GM21367 (cell line): ENCODE data around the gene MROH8.
"Not testable (repeated sequence)": the region's sequence is repeated elsewhere in the genome, so short reads cannot be mapped to it uniquely, and the experiment has no call there.

Experiments
- ATAC-seq: cut with Tn5 transposase; IDR thresholded peaks from one replicate; pipeline ENCODE4 v1.9.1; 2021; ENCODE audit not compliant: unreplicated experiment

Gene MROH8

GRCh38 chr20:37155987-37156386 lies 23.4 kb downstream of the MROH8 start:
- ATAC-seq: no peak

DNA sequence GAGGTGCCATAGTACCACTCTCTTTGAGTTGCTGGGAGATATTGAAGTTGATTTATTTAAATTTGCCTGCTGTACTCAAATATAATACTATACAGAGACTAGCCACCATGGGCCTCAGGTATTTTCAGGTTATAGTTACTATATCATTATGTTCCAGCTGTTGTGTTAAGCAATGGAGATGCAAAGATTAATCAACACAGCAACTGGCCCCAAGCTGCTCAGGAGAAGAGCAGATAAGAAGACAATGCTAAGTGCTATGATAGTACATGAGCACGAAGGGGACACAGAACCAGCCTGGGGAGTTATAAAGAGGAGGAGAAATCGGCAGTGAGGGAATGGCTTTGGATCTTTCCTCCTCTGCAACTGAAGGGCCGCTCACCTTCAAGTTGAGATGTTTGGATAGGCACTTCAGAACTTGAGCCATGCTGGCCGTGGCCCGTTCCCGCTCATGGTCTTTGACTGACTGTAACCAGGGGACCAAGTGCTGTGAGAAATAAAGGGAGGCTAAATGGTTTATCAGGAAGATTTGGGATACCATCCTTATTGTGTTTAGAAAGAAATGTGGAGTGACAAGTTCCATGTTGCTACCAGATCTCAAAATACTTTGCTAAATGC lies 24.6 kb downstream of the MROH8 start:
- ATAC-seq: no peak

- ATAC-seq: no peak
Measured at GRCh38 chr20:37152284-37152683, 27.1 kb downstream of the MROH8 start.

GRCh38 chr20:37151529-37151928 lies 27.8 kb downstream of the MROH8 start:
- no peak for ATAC-seq

DNA sequence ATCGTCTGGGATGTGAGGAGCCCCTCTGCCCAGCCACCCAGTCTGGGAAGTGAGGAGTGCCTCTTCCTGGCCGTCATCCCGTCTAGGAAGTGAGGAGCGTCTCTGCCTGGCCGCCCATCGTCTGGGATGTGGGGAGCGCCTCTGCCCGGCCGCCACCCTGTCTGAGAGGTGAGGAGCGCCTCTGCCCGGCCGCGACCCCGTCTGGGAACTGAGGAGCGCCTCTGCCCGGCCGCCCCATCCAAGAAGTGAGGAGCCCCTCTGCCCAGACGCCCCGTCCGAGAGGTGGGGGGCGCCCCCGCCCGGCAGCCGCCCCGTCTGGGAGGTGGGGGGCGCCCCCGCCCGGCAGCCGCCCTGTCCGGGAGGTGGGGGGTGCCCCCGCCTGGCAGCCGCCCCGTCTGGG lies 28.5 kb downstream of the MROH8 start:
- ATAC-seq: not testable (repeated sequence)

- ATAC-seq: no peak
Measured at GRCh38 chr20:37147250-37147649, 32.1 kb downstream of the MROH8 start.

GRCh38 chr20:37144856-37145404 lies 34.4 kb downstream of the MROH8 start:
- ATAC-seq: no peak

GRCh38 chr20:37142708-37143107 lies 36.6 kb downstream of the MROH8 start:
- no peak for ATAC-seq

- ATAC-seq: no peak
Measured at GRCh38 chr20:37137547-37137946, 41.8 kb downstream of the MROH8 start.

GRCh38 chr20:37133952-37134351 lies 45.4 kb downstream of the MROH8 start:
- no peak for ATAC-seq

- no peak for ATAC-seq
Measured at GRCh38 chr20:37131486-37131885, 47.9 kb downstream of the MROH8 start.

DNA sequence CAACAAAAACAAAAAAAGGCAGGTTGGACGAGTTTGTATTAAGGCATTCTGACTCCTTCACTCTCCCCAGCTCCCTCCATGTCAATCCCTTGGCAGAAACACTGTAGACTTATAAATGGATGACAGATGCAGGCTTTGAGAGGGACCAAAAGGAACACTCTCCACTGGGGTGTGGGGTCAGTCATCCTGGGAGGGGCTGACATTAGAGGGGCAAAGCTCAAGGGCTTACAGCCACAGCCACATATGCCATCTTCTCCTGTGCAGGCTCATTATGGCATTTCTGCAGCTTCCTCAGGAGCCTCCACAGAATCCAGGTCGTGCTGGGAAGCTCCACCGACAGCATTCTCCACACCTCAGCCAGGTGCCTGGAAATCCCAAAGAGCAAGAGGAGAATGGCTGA lies 50.5 kb downstream of the MROH8 start:
- ATAC-seq: no peak

- not testable (repeated sequence) for ATAC-seq
Measured at GRCh38 chr20:37126290-37126689, 53.1 kb downstream of the MROH8 start.

DNA sequence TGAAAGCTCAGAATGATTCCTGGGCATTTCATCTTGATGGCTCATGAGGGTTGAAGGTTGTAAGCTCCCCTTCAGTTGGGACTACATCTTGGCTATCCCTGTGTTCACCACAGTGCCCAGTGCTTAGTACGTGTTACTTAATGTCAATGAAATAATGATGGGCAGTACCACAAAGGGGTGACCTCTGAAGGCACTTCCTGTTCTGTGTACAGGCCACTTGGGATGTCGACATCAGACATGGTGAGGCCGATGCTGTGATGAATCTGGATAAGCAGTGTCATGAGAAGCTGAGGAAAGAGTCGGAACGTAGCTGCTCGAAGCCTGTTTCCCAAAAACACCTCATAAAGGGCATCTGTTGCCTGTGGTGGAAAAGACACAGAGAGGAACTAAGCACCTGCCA lies 55.9 kb downstream of the MROH8 start:
- no peak for ATAC-seq

GRCh38 chr20:37120497-37120896 lies 58.9 kb downstream of the MROH8 start:
- ATAC-seq: no peak

- no peak for ATAC-seq
Measured at GRCh38 chr20:37119356-37120036, 59.9 kb downstream of the MROH8 start.

DNA sequence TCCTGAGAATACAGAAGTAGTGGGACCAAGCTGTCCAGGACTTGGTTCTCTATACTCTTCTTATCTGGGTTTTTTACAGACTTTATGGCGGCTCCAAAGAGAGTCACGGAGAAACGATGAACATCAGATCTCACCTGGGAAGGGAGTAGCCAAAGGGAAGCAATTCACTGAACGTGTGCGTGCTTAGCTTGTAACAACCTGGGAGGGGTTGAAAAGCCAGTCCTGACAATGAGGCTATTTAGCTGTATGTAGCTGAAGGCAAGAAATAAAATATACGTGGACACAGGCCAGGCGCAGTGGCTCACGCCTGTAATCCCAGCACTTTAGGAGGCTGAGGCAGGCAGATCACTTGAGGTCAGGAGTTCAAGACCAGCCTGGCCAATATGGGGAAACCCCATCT lies 65.3 kb downstream of the MROH8 start:
- ATAC-seq: no peak

DNA sequence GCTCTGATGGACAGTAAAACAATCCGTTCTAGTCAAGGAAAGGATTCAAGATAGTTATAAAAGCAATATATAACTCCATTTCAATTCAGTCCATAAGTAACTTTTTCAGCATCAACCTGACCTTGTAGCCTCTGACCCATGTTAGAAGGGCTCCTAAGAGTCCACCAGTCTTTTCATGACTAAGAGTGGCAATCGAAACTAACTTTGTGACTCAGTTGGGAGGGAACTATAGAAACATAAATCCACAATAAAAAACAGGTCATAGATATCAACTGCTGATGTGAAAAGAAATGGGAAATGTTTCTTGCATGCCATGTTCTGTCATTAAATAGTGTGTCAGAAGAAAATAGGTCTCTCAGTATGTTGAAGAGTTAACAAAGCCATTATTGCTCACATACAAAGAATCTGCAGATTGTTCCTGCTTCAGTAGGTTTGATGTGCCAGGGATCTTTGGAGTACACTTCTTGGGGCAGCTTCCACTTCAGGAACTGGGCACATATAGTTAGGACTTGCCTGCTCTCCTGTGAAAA lies 67.4 kb downstream of the MROH8 start:
- no peak for ATAC-seq

DNA sequence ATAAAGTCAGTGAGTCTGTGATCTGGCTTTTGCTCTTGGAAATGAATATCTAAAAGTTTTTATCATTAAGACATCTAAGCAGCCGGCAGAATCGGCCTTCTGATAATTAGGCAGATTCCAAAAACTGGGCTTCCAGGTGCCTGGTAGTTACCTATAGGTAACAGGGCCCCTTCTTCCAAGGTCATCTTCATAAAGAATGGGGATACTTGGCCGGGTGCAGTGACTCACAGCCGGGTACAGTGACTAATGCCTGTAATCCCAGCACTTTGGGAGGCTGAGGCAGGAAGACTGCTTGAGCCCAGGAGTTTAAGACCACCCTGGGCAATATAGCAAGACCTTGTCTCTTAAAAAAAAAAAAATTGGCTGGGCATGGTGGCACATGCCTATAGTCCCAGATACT lies 70.7 kb downstream of the MROH8 start:
- ATAC-seq: no peak

- ATAC-seq: no peak
Measured at GRCh38 chr20:37102571-37102970, 76.8 kb downstream of the MROH8 start.

- no peak for ATAC-seq
Measured at GRCh38 chr20:37096415-37097041, 82.8 kb downstream of the MROH8 start.
